Testis (tissue), 2 donors: ENCODE data around the gene S1PR2.

Experiments used
- POLR2A ChIP-seq: fragments of 450-650 bp; IDR thresholded peaks from one replicate; pipeline ENCODE4 v1.6.1; 2017; ENCODE audit warnings: antibody characterized with exemption, mild to moderate bottlenecking, moderate library complexity
- TF ChIP-seq, protein P1 (sequence below), 3 experiments: fragments of 450-650 bp in 2 of 3; fragments of 200-600 bp in 1 of 3; sonication (generic) in 1 of 3; IDR thresholded peaks; one replicate each; pipeline ENCODE4 v1.5.1; 2016 to 2019; ENCODE audit warnings: antibody characterized with exemption in 3 of 3, mild to moderate bottlenecking in 2 of 3, moderate library complexity in 1 of 3

DNA sequence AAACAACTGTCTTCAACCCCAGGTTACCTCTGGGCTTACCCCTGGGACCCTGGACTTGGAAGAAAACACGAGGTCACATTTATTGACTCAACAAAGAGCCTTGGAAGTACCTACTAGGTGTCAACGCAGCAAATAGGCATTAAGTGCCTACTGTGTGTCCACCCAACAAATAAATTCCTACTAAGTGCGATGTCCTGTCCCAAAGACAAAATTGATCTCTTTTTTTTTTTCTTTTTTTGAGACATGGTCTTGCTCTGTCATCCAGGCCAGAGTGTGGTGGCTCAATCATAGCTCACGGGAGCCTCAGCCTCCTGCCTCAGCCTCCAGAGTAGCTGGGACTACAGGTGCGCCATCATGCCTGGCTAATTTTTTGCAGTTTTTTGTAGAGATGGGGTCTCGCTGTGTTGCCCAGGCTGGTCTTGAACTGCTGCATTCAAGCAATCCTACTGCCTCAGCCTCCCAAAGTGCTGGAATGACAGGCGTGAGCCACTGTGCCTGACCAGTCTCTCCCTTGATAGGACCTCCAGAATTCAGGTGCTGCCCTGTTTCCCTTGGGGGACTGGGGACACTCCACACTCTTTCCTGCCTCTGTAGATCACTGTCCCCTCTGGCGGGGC lies 589 bp upstream of the S1PR2 start:
- TF ChIP-seq, protein P1, sequence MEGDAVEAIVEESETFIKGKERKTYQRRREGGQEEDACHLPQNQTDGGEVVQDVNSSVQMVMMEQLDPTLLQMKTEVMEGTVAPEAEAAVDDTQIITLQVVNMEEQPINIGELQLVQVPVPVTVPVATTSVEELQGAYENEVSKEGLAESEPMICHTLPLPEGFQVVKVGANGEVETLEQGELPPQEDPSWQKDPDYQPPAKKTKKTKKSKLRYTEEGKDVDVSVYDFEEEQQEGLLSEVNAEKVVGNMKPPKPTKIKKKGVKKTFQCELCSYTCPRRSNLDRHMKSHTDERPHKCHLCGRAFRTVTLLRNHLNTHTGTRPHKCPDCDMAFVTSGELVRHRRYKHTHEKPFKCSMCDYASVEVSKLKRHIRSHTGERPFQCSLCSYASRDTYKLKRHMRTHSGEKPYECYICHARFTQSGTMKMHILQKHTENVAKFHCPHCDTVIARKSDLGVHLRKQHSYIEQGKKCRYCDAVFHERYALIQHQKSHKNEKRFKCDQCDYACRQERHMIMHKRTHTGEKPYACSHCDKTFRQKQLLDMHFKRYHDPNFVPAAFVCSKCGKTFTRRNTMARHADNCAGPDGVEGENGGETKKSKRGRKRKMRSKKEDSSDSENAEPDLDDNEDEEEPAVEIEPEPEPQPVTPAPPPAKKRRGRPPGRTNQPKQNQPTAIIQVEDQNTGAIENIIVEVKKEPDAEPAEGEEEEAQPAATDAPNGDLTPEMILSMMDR (IDR thresholded peaks at IDR 0.05), result no peak
- no peak for TF ChIP-seq POLR2A
